GM21447 (cell line): ENCODE results near the gene ZSCAN4.

Experiments used
- ATAC-seq: cut with Tn5 transposase; IDR thresholded peaks from one replicate; pipeline ENCODE4 v1.9.1; 2021; ENCODE audit not compliant: unreplicated experiment

ZSCAN4 gene

GRCh38 chr19:57675881-57676280 lies 7.1 kb downstream of the ZSCAN4 start:
- no peak for ATAC-seq

- ATAC-seq = no peak
These were observed 13.6 kb downstream of the ZSCAN4 start for GRCh38 chr19:57682226-57682766.

- no peak for ATAC-seq
These were observed 18.0 kb downstream of the ZSCAN4 start for GRCh38 chr19:57686727-57687126.

- ATAC-seq = no peak
These were observed 18.8 kb downstream of the ZSCAN4 start for GRCh38 chr19:57687363-57688010.

DNA sequence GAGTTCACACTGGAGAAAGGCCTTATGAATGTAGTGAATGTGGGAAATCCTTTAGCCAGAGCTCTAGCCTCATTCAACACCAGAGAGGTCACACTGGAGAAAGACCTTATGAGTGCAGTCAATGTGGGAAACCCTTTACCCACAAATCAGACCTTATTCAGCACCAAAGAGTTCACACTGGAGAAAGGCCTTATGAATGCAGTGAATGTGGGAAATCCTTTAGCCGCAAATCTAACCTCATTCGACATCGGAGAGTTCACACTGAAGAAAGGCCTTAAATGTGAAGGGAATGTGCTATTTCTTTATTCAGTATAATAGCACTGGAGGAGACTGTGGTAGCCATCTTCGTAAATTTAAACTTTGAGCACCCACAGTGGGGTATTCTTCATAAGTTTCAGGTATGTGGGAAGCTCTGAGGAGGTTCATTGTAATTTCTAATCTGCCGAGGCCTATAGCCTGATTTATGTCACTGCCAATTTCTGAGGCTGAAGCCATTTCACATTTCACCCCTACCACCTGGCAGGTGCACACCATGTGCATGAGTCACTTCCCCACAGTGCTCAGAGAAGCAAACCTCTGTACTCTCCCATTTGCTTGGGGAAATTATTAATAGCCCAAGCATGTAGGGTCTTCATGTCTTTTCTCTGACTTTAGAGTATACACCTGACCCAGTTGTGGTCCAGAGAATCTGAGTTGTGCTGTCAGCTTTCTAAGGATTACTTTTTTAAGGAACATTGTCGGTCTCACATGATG lies 19.5 kb downstream of the ZSCAN4 start:
- ATAC-seq = no peak

GRCh38 chr19:57689750-57690149 lies 21.0 kb downstream of the ZSCAN4 start:
- no peak for ATAC-seq

DNA sequence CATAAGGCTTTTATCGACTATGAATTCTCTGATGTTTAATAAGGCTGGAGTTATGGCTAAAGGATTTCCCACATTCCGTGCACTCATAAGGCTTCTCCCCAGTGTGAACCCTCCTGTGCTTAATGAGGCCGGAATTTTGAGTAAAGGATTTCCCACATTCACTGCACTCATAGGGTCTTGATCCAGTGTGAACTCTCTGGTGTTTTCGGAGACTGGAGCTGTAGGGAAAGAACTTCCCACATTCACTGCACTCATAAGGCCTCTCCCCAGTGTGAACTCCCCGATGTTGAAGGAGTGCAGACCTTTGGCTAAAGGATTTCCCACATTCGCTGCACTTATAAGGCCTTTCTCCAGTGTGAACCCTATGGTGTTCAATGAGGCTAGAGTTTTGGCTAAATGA lies 32.9 kb downstream of the ZSCAN4 start:
- ATAC-seq = no peak

DNA sequence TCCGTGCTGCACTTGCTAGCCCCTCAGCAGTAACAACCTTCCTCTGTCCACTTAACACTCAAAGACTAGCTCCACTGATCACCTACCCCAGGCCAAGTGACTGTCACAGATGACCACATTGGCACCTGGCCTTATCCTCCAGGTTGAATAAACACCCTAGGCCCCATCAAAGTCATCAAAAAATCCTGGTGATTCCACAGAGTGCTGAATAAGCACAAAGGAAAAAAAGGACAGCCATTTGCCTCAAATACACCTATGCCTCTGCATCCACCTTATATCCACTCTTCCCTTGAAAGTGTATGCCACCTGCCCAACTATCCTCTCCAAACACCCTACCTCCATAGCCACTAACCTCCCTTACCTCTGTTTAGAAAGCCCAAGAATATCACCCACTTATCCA lies 37.6 kb downstream of the ZSCAN4 start:
- ATAC-seq = no peak

DNA sequence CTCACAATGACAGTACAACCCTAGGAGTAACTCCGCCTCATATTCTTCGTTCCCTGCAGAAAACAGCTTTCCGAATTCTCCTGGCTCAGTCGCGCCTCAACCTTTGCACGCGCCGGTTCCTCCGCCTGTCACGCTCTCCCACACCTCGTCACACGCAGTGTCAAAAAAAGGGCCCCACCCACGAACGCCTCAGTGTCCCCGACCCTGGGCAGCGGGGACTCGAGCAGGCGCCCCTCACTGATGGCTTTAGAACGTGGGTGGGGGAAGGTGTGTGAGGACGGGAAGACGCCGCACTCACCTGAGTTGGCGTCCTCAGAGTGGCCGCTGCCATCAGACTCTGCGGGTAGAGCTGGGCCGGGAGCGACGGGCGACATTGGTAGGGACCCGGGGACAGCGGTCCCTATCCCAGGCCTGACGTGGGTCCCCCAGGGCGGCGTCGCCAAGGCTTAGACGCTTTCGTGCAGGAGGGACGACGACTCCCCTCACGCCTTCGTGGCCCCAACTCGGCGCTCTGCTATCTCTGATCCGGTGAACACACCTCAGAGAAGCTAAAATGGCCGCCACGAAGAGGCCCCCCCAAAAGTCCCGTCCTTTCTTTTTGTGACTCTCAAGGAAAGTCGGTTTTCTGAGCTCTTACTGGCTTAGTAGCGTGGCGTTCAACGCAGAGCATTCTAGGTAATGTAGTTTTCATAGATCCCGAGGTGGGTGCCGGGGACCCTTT lies 40.1 kb downstream of the ZSCAN4 start, which contains the start of gene ZNF154:
Gene ZNF154, minus strand, starts transcription at position 564 of the 721 bp plus-strand sequence. Its CDS starts 233 bp downstream, at position 331.
- no peak for ATAC-seq

DNA sequence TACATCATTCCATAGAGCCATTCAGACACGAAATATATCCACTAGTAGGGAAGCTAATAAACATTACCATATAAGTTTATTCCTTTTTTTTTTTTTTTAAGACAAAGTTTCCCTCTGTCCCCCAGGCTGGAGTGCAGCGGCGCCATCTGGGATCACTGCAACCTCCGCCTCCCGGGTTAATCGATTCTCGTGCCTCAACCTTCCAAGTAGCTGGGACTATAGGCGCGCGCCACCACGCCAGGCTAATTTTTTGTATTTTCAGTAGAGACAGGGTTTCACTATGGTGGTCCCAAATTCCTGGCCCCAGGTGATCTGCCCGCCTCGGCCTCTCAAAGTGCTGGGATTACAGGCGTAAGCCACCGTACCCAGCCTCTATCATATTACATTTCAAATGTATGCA lies 40.9 kb downstream of the ZSCAN4 start:
- no peak for ATAC-seq

GRCh38 chr19:57712222-57712621 lies 43.5 kb downstream of the ZSCAN4 start:
- ATAC-seq = no peak

GRCh38 chr19:57719424-57719823 lies 50.7 kb downstream of the ZSCAN4 start:
- ATAC-seq = no peak

GRCh38 chr19:57719901-57720519 lies 51.3 kb downstream of the ZSCAN4 start:
- ATAC-seq = no peak

- ATAC-seq = no peak
These were observed 52.1 kb downstream of the ZSCAN4 start for GRCh38 chr19:57720878-57721277.
